Spleen (tissue), 11 donors: ENCODE results near the gene ACACA. TPM values are rescaled to one million over a fixed set of nuclear protein-coding genes. Genes with fewer than 3 reads are reported as not detected.

Experiments used
- DNase-seq: peaks from one replicate; pipeline ENCODE4 v3.0.0-alpha.2; 2020
- H3K27ac ChIP-seq, 8 donors: fragments of 200-600 bp; sonication (generic) in 7 of 8; 1 replicate in 4 of 8; 2 replicates in 4 of 8; pipeline versions ENCODE4 v1.5.0 to v1.8.0; 2016 to 2021; ENCODE audit warnings: inconsistent platforms in 4 of 8, mild to moderate bottlenecking in 4 of 8, moderate library complexity in 1 of 8
- H3K27me3 ChIP-seq, 7 donors: fragments of 200-600 bp; sonication (generic) in 6 of 7; replicated peaks in 1 of 7; 1 replicate in 4 of 7; 2 replicates in 3 of 7; pipeline versions ENCODE4 v1.5.0 to v1.8.0; 2016 to 2021; ENCODE audit warnings: inconsistent platforms in 3 of 7, mild to moderate bottlenecking in 1 of 7
- H3K36me3 ChIP-seq, 6 donors: fragments of 200-600 bp; sonication (generic) in 5 of 6; 1 replicate in 4 of 6; 2 replicates in 2 of 6; pipeline versions ENCODE4 v1.5.0 to v1.8.0; 2016 to 2021; ENCODE audit warnings: inconsistent platforms in 2 of 6
- H3K4me1 ChIP-seq, 6 donors: fragments of 200-600 bp; sonication (generic) in 5 of 6; 1 replicate in 3 of 6; 2 replicates in 3 of 6; pipeline versions ENCODE4 v1.5.0 to v1.8.0; 2016 to 2021; ENCODE audit warnings: inconsistent platforms in 3 of 6
- H3K4me3 ChIP-seq, 8 donors: fragments of 200-600 bp; sonication (generic) in 7 of 8; 1 replicate in 4 of 8; 2 replicates in 4 of 8; pipeline versions ENCODE4 v1.5.0 to v1.8.0; 2016 to 2021; ENCODE audit warnings: inconsistent platforms in 4 of 8, mild to moderate bottlenecking in 4 of 8, moderate library complexity in 2 of 8
- H3K9me3 ChIP-seq, 8 donors: fragments of 200-600 bp; sonication (generic) in 7 of 8; 1 replicate in 4 of 8; 2 replicates in 4 of 8; pipeline versions ENCODE4 v1.5.0 to v1.8.0; 2016 to 2021; ENCODE audit warnings: inconsistent platforms in 4 of 8
- POLR2A ChIP-seq, 3 donors: fragments of 450-650 bp; IDR thresholded peaks; one replicate each; pipeline ENCODE4 v1.5.1; 2017; ENCODE audit warnings: antibody characterized with exemption in 3 of 3, mild to moderate bottlenecking in 1 of 3
- POLR2AphosphoS5 ChIP-seq, 3 donors: sonication (generic); formaldehyde crosslinking; IDR thresholded peaks; one replicate each; pipeline ENCODE4 v1.5.1; 2017; ENCODE audit warnings: antibody characterized with exemption in 3 of 3
- WGBS, 5 donors: extraction: QIAGEN DNeasy Blood & Tissue Kit in 3 of 5; methylation state at CpG; one replicate each; pipeline versions ENCODE4 v1.1.5 to v1.1.7; 2013 to 2018; 5-methylcytosine and 5-hydroxymethylcytosine counted together
- intact Hi-C: fragments of 100-400 bp; cut with DNase I; formaldehyde crosslinking; loops from one replicate; pipeline ENCODE4 v1.15.0; 2023; ENCODE audit warnings: low total_unique reads
- polyA plus RNA-seq, 3 donors: library from polyadenylated mRNA; stranded (reverse); fragments of 200-250 nt; gene quantifications; one replicate each; pipeline ENCODE4 v1.2.1, GENCODE V29; 2013
- total RNA-seq, 7 donors: library from RNA; depleted of rRNA in 3 of 7; stranded (reverse); fragments of >200 nt in 3 of 7; fragmentation: NEBNext Ultra II Directional in 4 of 7; extraction: Animal tissue kit (Norgen Biotek cat#: 25700) in 4 of 7; gene quantifications; one replicate each; pipeline versions ENCODE4 v1.1.0 to v1.2.1, GENCODE V29; 2016 to 2021
- TF ChIP-seq, protein P1 (sequence below), 11 experiments: fragments of 200-600 bp in 7 of 11; fragments of 450-650 bp in 4 of 11; sonication (generic) in 4 of 11; IDR thresholded peaks in 8 of 11; conservative IDR thresholded peaks in 3 of 11; 1 replicate in 7 of 11; 2 replicates in 4 of 11; pipeline versions ENCODE4 v1.4.0 to v1.8.0; 2016 to 2021; ENCODE audit warnings: antibody characterized with exemption in 11 of 11, inconsistent platforms in 4 of 11, mild to moderate bottlenecking in 1 of 11
- donor health status: healthy with polysubstance abuse.
- donor health status: DM: no; HTN: no; CAD: no; lungs with moderate emphysema.
- donor health status: DM: no; HTN: no; CAD: no.
- donor health status: Bipolar disorder and iron deficiency.
- donor health status: healthy.
- donor health status: DM: no; HTN: no; CAD: no.
- donor health status: DM: yes; HTN: yes; CAD: no.

ACACA gene
- total and polyA plus RNA-seq, 10 donors = 3.2 to 50.8 (median 29.2) TPM

DNA sequence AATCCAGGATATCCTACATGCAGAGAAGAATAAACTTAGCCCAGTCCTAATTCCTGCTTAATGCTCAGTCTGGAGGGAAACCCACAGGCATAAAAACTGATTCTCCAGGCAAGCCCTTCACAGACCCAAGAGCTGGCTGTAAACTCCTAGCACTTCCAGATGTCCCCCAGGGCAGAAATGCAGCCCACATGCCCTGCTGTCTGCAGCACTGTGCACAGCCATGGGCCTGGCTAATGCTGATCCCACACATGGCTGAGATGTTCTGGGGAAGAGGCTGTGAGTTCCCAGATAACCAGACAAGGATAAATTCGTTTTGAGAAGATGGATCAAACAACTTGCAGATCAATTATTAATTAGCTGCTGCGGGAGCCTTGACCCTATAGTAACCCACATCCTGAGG lies 309.5 kb downstream of the ACACA start:
- Histone ChIP-seq H3K4me3 (no peak overlapping the region), H3K27me3 (no peaks in the 10 kb centered on the region), H3K36me3 (peaks cover 5 to 71% (median 32%) of the 10 kb centered on the region in 6 donors), H3K9me3 (no peaks in the 10 kb centered on the region), H3K27ac (no peak overlapping the region), H3K4me1 (no peaks in the 10 kb centered on the region)
- no peak for DNase-seq
- TF ChIP-seq, protein P1, sequence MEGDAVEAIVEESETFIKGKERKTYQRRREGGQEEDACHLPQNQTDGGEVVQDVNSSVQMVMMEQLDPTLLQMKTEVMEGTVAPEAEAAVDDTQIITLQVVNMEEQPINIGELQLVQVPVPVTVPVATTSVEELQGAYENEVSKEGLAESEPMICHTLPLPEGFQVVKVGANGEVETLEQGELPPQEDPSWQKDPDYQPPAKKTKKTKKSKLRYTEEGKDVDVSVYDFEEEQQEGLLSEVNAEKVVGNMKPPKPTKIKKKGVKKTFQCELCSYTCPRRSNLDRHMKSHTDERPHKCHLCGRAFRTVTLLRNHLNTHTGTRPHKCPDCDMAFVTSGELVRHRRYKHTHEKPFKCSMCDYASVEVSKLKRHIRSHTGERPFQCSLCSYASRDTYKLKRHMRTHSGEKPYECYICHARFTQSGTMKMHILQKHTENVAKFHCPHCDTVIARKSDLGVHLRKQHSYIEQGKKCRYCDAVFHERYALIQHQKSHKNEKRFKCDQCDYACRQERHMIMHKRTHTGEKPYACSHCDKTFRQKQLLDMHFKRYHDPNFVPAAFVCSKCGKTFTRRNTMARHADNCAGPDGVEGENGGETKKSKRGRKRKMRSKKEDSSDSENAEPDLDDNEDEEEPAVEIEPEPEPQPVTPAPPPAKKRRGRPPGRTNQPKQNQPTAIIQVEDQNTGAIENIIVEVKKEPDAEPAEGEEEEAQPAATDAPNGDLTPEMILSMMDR (IDR thresholded peaks at IDR 0.05 in 8 of 11, conservative IDR thresholded peaks at IDR 0.05 in 3 of 11) = no peak
- TF ChIP-seq POLR2AphosphoS5 (IDR thresholded peaks at IDR 0.05) (no peak), POLR2A (IDR thresholded peaks at IDR 0.05) (no peak)
- WGBS, 5 donors = 84 to 97% (median 87%) methylated on average over 2 of the region's 2 CpGs
- intact Hi-C loops = no loop called here

DNA sequence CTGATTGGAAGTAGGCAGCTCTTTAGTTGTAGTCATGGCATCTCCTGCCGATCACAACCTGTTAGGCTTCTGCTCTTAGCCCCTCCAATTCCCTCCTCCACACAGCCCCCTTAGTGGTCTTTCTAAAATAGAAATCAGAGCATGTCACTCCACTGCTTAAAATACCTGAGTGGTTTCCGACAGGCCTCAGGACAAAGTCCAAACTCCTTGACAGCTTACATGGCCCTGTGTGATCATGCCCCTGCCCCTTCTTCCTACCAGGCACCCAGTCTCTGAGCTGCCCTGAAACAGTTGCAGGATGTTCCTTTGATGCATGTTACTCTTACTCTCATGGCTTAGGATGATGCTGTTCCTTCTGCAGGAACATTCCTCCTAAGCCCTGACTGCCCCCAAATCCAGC lies 310.6 kb downstream of the ACACA start:
- no peak overlapping the region for H3K4me3 ChIP-seq
- peaks cover 5 to 62% (median 32%) of the 10 kb centered on the region in 6 donors for H3K36me3 ChIP-seq
- WGBS, 5 donors = 90 to 100% (median 98%) methylated on average over 2 of the region's 2 CpGs
- no peak for DNase-seq
- H3K9me3 ChIP-seq = no peaks in the 10 kb centered on the region
- TF ChIP-seq POLR2A (IDR thresholded peaks at IDR 0.05) (no peak), POLR2AphosphoS5 (IDR thresholded peaks at IDR 0.05) (no peak)
- TF ChIP-seq, protein P1 (IDR thresholded peaks at IDR 0.05 in 8 of 11, conservative IDR thresholded peaks at IDR 0.05 in 3 of 11) = no peak
- intact Hi-C loops = no loop called here
- no peak overlapping the region for H3K27ac ChIP-seq
- H3K27me3 ChIP-seq = no peaks in the 10 kb centered on the region
- peaks cover 0 to 8% (median 0%) of the 10 kb centered on the region in 6 donors for H3K4me1 ChIP-seq

DNA sequence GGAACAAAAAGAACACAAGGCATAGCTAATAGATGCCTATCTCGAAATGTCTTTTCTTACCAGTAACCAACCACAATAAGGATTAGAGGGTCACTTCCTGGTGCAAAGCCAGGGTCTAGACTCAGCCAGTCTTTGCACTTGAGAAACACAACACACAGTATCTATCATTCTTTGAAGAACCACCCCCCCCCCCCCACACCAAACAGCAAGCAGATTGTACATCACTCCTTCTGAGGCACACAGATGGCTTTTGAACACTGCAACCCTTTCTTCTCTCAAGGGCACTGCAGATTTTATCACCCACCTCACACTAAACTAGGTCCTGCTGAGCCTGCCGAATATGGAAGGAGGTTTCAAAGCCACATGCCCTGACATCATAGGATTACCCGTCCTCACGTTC lies 312.2 kb downstream of the ACACA start:
- Histone ChIP-seq H3K27me3 (no peaks in the 10 kb centered on the region), H3K9me3 (no peaks in the 10 kb centered on the region), H3K27ac (no peak overlapping the region), H3K36me3 (peaks cover 5 to 62% (median 32%) of the 10 kb centered on the region in 6 donors), H3K4me1 (peaks cover 0 to 25% (median 14%) of the 10 kb centered on the region in 6 donors), H3K4me3 (no peak overlapping the region)
- TF ChIP-seq POLR2AphosphoS5 (IDR thresholded peaks at IDR 0.05) (no peak), POLR2A (IDR thresholded peaks at IDR 0.05) (no peak)
- TF ChIP-seq, protein P1 (IDR thresholded peaks at IDR 0.05 in 8 of 11, conservative IDR thresholded peaks at IDR 0.05 in 3 of 11) = no peak
- intact Hi-C loops = no loop called here
- DNase-seq = no peak
- 68 to 88% (median 85%) methylated on average over 4 of the region's 4 CpGs for WGBS, 5 donors

DNA sequence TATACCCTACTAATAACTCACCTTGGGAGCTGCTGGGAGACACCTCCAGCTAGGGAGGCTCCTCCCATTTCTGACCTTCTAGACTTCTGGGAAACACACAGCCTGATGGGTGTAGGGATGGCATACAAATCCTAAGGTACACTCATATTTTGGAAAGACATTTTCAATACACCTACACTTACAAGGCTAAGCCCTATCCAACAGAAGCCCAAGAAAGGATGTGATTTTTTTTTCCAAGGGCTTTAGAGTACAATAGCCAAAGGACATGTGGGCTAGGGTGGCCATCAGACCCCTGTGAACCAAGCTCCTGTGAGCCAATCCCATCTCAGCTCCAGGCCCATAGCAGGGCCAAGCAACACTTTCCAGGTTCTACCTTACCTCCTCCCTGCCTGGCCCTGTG lies 313.9 kb downstream of the ACACA start:
- Histone ChIP-seq H3K9me3 (no peaks in the 10 kb centered on the region), H3K4me1 (peaks cover 0 to 39% (median 26%) of the 10 kb centered on the region in 6 donors), H3K27me3 (no peaks in the 10 kb centered on the region), H3K4me3 (no peak overlapping the region), H3K36me3 (peaks cover 5 to 64% (median 31%) of the 10 kb centered on the region in 6 donors), H3K27ac (no peak overlapping the region)
- no peak for DNase-seq
- TF ChIP-seq POLR2AphosphoS5 (IDR thresholded peaks at IDR 0.05) = no peak
- intact Hi-C loops = no loop called here

DNA sequence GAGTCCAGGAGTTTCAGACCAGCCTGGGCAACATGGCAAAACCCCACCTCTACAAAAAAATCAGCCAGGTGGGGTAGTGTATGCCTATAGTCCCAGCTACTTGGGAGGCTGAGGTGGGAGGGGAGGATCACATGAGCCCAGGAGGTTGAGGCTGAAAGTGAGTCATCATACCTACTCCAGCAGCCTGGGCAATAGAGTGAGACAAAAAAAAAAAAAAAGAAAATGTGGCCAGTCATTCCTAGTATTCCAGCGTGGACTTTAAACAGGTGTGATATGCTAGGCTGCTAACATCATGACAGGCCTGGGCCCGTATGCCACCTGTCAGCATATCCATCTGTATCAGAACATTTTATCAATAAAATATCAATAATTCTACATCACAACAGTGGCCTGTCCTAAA lies 314.6 kb downstream of the ACACA start:
- no peak overlapping the region for H3K4me3 ChIP-seq
- WGBS, 5 donors = 87 to 100% (median 94%) methylated on average over 2 of the region's 2 CpGs
- no peaks in the 10 kb centered on the region for H3K9me3 ChIP-seq
- TF ChIP-seq POLR2A (IDR thresholded peaks at IDR 0.05) (no peak), POLR2AphosphoS5 (IDR thresholded peaks at IDR 0.05) (no peak)
- TF ChIP-seq, protein P1 (IDR thresholded peaks at IDR 0.05 in 8 of 11, conservative IDR thresholded peaks at IDR 0.05 in 3 of 11) = no peak
- peaks cover 0 to 39% (median 26%) of the 10 kb centered on the region in 6 donors for H3K4me1 ChIP-seq
- no peak overlapping the region for H3K27ac ChIP-seq
- H3K27me3 ChIP-seq = no peaks in the 10 kb centered on the region
- H3K36me3 ChIP-seq = peaks cover 3 to 64% (median 31%) of the 10 kb centered on the region in 6 donors
- DNase-seq = no peak
- intact Hi-C loops = no loop called here
